UCSD-AML1 (cell line): ENCODE data around the gene MED16.
A peak's percentile ranks its signal among the peaks of the same experiment; 100 is the strongest.

Experiments used
- DNase-seq: peaks from one replicate; lab custom pipeline; 2025; ENCODE audit not compliant: unreplicated experiment; lab: John Stamatoyannopoulos, UW

Gene MED16, protein sequence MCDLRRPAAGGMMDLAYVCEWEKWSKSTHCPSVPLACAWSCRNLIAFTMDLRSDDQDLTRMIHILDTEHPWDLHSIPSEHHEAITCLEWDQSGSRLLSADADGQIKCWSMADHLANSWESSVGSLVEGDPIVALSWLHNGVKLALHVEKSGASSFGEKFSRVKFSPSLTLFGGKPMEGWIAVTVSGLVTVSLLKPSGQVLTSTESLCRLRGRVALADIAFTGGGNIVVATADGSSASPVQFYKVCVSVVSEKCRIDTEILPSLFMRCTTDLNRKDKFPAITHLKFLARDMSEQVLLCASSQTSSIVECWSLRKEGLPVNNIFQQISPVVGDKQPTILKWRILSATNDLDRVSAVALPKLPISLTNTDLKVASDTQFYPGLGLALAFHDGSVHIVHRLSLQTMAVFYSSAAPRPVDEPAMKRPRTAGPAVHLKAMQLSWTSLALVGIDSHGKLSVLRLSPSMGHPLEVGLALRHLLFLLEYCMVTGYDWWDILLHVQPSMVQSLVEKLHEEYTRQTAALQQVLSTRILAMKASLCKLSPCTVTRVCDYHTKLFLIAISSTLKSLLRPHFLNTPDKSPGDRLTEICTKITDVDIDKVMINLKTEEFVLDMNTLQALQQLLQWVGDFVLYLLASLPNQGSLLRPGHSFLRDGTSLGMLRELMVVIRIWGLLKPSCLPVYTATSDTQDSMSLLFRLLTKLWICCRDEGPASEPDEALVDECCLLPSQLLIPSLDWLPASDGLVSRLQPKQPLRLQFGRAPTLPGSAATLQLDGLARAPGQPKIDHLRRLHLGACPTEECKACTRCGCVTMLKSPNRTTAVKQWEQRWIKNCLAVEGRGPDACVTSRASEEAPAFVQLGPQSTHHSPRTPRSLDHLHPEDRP

DNA sequence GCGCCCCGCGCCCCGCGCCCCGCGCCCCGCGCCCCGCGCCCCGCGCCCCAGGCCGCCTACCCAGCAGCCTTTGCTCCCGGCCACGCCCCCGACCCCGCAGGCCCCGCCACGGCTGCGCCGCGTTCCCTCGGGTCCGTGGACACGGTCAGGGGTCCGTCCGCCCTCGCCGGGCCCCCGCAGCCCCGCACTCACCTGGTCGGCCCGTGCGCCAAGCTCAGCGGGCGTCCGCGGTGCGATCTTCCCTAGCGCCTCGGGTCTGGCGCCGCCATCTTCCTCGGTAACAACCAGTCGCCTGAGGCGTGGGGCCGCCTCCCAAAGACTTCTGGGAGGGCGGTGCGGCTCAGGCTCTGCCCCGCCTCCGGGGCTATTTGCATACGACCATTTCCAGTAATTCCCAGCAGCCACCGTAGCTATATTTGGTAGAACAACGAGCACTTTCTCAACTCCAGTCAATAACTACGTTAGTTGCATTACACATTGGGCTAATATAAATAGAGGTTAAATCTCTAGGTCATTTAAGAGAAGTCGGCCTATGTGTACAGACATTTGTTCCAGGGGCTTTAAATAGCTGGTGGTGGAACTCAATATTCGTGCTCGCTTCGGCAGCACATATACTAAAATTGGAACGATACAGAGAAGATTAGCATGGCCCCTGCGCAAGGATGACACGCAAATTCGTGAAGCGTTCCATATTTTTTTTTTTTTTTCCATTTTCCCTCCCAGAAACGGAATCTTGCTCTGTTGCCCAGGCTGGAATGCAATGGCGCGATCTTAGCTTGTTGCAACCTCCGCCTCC lies at the start of gene MED16, which contains the start of gene RNU6-9:
TSS of gene MED16 (minus strand) at position 294 of the 796 bp plus-strand sequence. CDS start 2,056 bp downstream, outside the sequence.
TSS of gene RNU6-9 (plus strand) at position 591 of the 796 bp plus-strand sequence.
- DNase-seq: peak; percentile 87

DNA sequence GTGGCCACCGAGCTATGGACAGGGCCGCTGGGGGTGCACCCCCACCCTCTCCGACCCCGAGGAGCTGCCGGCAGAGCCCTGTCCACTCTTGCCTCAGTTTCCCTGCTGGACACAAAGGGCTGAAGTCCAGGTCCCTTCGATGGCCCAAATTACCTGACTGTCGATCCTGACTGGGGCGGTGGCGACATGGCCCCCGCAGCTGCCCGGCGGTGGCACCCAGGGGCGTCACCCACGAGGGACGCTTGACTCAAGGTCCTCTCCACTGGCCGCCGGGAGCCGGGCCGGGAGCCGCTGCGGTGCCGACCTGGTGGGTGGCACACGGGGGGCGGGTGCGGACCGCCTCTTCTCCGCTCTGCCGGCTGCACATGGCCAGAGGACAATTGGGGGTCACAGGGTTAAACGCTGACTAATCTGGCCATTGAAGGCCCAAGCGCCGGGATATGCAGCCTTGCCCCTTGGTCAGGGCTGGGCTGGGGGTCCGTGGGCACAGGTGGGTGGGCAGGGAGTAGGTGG lies 49.2 kb upstream of the MED16 start:
- no peak for DNase-seq

DNA sequence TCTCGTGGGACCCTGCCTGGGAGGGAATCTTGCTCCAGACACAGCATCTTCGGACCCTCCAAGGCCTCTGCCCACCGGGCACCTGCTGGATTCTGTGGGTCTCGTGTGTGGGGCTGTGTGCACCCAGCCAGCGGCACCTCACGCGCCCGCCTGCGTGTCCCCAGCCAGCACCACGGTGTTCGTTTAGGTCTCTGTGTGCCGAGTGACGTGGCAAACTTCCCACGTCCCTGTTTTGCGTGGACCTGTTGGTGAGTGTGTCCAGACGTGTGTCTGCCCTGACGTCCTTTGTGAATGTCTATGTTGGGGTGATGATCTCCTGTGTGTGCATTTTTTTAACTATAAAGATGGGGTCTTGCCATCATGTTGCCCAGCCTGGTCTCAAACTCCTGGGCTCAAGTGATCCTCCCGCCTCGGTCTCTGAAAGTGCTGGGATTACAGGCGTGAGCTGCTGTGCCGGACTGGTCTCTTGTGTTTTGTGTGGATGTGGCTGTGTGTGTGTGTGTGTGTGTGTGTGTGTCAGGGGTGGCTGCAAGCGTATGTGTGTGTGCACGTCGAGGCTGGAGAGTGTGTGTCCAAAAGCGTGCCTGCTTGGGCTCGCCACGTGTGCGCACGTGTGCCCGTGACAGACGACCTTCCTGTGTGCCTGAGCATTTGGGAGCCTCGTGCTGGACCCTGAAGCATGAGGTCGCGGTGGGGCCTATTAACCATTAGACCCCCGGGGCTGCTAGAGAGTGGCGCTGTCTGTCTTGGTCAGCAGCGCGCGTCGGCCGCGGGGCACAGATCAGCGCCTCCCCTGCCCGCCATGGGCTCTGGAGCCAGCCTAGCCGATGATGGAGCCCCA lies 48.5 kb upstream of the MED16 start:
- DNase-seq: no peak

DNA sequence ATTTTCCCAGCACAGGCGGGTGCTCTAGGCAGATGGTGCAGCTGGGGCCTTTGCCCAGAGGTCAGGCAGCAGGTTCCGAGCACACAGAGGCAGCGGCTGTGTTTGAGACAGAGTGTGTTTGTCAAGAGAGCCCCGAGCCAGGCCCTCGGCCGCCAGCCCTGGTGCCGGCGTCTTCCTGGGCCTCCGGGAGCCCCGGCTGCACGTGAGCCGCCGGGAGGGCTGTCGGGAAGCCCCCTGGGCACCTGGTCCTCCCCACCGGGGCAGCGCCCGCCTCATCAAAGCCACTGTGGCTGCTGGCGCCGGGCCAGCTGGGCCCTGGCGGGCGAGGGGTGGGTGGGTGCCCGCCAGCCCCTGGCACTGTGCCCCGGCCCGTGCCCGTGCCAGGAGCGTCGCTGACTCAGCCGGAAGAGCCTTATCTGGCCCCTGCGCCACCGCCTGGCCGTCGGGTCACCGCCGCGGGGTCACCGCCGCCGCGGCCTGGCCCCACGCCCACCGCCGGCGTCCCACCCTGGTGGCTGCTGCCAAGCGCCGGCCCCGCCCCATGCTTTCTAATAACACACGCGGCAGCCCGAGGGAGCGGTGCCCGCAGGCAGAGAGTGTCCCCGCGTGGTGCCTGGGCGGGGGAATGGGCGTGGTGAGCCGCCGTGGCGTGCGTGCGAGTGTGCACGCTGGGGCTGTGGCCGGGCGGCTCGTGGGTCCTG lies 47.8 kb upstream of the MED16 start:
- DNase-seq: no peak

DNA sequence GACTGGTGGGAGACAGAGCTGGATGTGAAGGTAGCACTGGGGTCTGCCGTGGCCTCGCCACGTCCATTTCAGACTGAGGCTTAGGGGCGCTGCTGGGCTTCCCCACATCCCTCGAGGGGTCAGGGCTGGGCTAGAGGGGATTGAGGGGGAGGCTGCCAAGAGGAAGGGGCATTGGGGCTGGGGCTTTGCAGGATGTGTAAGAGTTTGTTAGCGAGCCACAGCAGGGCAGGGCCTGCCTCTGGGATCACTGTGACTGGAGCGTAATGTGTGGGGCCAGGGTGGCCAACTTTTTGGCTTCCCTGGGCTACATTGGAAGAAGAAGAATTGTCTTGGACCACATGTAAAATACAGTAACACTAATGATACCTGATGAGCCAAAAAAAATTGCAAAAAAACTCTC lies 46.9 kb upstream of the MED16 start:
- DNase-seq: no peak

DNA sequence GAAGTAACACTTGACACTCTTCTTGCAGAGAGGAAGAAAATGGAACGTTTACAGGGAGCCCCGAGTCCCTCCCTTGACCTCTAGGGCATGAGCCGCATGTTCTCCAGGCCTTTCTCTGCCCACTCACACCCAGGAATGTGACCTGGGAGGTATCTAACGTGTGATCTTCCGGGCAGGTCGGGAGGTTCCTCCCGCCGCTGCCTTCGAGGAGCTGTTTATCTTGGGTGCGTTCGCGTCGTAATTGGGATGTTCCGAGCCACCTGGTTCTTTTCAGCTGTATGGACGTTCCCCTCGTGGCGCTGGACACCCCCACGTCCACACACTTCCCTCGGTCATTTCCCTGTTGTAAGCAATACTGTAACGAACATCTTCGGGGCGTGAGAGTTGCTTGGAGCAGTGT lies 46.5 kb upstream of the MED16 start:
- DNase-seq: no peak

DNA sequence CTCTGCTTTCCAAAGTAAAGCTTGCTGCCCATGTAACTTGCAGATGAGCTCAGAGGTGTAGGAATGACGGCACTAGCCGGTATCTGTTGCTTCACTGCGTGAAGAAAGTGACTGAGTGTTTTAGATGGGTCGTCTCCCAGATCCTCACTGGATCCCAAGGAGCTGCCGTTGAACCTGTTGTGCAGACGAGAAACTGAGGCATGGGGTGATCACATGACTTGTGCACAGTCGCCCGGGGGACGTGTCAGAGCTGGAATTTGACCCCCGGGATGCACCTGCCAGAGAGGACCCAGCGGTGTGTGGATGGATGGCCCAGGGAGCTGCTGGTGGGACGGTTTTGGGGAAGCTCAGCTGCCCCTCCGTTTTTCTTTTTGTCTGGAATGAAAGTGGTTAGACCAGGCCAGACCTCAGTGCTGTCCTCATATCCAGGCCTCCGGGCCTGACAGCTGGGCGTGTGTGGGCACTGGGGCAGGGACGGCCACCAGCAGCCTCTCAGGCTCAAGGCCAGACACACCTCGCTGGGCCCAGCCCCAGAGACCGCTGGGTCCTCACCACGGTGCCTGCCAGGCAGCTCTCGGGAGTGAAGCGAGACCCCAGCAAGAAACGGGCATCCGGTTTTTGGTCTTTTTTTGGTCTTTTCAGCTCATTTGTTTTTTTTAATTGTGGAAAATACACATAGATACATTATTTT lies 45.4 kb upstream of the MED16 start:
- no peak for DNase-seq

DNA sequence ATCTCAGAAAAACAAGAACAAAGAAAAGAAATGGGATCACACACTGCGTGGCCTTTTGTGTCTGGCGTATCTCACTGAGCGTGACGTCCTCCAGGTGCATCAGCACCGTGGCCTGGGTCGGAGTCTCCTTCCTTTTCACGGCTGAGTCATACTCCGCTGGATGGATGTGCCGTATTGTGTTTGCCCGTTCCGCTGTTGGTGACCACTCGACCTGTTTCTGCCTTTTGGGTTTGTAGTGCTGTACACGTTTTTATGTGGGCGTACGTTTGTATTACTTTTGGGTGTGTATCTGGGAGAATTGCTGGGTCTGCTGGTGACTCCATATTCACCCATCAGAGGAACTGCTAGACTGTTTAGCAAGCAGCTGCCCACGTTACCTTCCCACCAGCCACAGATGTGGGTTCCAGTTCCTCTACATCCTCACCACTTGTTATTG lies 44.3 kb upstream of the MED16 start:
- DNase-seq: no peak

DNA sequence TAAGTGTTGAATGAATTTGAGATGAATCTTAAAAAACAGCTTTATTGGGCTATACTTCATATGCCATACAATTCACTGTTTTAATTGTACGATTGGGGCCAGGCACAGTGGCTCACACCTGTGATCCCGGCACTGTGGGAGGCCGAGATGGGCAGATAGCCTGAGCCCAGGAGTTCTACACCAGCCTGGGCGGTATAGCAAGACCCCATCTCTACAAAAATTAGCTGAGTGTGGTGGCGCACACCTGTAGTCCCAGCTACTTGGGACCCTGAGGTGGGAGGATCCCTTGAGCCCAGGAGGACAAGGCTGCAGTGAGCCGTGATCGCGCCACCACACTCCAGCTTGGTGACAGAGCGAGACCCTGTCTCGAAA lies 43.2 kb upstream of the MED16 start:
- no peak for DNase-seq

DNA sequence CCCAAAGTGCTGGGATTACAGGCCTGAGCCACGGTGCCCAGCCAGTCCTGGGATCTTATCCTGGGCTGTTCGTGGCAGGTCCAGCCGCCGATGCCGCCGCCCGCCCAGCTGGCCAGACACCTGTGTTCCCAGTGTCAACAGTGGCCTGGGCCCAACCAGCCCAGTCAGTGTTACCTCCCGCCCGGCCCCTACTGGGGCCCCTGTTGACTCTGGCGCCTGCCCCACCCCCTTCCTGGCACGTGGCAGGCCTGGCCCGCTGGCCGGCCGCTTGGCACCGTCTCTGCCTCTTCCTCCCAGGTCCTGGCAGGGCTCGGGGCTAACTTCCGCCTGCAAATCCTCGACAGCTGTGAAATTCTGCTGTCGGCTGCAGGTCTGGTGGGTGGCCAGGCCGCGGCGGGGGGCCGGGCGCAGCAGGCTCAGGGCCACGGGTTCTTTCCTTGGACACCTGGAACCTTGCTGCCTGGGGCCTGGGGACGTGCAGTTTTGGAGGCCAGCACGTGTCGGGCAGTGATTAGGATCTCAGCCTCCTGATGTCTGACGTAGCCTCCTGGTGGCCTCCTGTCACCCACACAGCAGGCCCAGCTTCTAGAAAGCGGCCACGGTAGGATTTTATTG lies 42.0 kb upstream of the MED16 start:
- no peak for DNase-seq

DNA sequence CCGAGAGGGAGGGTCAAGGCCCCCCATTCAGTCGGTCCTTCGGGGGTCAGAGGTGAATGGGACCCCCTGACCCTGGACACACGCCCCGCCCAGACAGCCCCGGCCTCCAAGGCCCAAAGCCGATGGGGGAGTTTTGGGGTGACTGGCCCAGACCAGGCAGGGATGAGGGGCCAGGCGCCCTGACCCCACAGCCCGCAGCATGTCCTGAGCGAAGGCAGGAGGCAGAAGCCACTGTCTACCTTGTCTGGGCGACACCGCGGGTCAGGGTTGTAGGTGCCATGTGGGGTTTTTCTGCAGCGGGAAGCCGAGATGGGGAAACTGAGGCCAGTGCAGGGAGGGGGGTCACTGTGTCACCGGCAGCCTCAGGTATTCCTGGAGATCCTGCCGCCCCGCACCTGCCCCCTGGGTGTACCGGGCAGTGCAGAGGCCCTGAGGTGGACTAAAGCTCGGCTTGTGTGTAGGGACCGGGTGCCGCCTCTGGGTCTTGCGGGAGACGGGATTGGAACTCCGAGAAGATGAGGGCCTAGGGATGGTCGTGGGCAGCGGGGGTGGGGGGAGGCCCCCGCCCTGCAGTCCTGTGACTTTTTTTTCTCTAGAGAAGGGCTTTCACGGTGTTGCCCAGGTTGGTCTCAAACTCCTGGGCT lies 41.3 kb upstream of the MED16 start:
- DNase-seq: no peak

DNA sequence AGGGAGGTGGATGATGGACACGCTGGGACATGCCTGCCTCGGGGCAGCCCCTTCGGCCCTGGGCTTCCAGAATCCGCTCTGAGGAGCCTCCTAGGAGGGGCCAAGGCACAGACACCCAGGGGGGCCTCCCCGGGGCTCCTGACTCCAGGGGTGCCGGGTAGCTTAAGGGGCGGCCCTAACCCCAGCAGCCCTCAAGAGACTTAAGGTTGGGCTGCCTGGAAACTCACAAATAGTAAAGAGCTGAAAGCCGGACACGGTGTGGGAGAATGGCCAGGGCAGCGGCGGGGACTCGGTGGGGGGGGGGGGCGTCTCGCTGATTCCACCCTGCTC lies 40.5 kb upstream of the MED16 start:
- no peak for DNase-seq

DNA sequence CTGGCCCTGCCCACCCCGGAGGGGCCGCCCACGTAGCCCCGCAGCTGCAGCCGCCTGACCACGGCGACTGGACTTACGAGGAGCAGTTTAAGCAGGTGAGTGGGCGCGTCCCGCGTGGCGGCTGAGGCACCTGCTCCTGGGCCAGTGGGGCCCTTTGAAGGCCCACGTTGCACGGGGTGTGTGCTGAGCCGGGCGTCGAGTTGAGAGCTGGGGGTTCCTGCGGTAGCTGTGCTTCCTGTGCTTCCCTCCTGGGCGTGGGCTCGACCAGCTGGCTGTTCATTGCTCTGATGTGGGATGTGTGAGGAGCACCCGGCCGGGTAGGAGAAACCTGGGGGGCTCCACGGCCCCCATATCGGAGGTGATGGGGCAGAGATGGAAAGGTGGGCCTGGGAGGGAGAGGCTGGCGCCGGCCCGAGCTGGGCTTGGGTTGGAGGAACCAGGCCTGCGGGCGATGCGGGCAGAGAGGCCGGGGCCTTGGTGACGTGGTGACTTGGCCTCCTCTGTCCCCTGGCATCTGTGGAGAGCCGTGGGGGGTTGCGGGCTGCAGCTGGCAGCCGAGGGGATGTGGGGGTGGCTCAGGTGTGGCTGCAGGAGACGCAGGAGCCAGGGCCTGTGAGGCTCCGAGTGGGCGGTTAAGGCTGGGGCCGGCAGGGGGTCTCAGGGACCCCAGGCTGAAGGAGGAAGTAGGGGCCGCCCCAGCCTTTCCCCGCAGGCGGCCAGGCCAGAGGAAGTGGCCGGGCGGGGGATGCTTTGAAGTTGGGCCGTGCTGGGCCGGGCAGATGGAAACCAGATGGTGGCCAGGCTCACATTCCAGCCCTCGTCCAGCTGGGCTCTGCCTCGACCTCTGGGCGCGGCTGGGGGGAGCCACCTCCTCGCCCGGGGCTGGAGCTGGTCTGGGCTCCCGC lies 39.9 kb upstream of the MED16 start:
- DNase-seq: peak; percentile 39

DNA sequence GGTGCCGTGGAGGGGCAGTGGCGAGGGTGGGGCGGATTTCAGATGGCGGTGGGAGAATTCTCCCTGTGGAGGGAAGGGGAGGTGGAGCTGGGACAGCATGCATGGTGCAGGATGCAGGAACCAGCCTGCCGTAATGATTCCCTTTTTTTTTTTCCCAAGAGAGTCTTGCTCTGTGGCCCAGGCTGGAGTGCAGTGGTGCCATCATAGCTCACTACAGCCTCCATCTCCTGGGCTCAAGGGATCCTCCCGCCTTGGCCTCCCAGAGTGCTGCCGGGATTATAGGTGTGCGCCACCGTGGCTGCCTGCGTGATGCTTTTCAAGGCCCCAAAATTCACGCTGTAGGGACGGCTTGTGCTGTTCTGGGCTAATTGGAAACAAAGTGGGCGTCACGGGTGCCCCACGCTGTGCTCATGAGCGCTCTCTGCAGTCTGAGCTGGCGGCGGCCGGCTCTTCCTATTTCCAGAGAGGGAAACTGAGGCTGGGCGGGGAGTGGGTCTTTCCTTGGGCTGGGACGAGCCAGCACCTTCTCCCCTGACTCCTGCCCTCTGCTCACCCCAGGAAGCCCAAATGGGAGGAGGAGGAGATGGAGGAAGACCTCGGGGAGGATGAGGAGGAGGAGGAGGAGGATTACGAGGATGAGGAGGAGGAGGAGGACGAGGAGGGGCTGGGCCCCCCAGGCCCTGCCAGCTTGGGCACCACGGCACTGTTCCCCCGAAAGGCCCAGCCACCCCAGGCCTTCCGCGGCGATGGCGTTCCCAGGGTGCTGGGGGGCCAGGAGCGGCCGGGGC lies 39.1 kb upstream of the MED16 start:
- no peak for DNase-seq

DNA sequence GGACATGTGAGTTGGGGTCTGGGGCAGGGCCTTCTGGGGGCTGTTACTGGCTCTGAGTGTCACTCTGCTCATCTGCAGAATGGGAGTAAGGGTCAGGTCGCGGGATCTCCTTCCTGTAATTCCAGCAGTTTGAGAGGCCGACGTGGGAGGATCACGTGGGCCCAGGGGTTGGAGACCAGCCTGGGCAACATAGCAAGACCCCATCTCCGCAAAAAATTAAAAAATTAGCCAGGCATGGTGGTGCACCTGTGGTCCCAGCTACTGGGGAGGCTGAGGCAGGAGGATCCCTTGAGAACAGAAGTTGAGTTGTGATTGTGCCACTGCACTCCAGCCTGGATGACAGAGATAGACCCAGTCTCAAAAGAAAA lies 36.9 kb upstream of the MED16 start:
- no peak for DNase-seq

DNA sequence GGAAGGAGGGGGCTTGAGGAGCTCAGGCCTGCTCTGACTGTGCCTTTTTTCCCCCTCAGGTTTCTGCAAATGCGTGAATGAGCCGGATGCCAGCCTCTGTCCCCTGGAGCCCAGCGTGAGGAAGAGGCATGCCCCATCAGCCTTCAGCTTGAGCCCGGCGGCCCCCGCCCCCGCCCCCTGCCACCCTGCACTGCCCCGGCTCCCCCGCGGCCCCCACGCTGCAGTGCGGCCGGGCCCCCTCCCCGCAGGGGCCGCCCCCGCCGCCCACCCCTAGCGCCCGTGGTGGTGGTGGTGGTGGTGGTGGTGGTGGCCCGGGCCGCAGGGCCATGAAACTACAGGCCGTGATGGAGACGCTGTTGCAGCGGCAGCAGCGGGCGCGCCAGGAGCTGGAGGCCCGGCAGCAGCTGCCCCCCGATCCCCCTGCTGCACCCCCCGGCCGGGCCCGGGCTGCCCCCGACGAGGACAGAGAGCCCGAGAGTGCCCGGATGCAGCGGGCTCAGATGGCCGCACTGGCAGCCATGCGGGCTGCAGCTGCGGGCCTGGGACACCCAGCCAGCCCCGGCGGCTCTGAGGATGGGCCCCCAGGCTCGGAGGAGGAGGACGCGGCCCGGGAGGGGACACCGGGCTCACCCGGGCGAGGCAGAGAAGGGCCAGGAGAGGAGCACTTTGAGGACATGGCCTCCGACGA lies 36.4 kb upstream of the MED16 start:
- DNase-seq: no peak
